IMR-90 (cell line): ENCODE results near the gene DNAJC30. TPM values are rescaled to one million over a fixed set of nuclear protein-coding genes. Genes with fewer than 3 reads are reported as not detected.

ENCODE experiments used
- ATAC-seq: fragments of 200-7000 bp; cut with Tn5 transposase; 2 replicates; pipeline ENCODE4 v1.9.1; 2020; ENCODE audit warnings: low read depth, mild to moderate bottlenecking, moderate library complexity
- BruUV-seq: library from RNA; stranded (reverse); fragments of 400-500 nt; replicated peaks from 2 replicates; lab custom pipeline; 2021; lab: Mats Ljungman, UMichigan
- CTCF ChIA-PET: fragments of 300-600 bp; formaldehyde crosslinking; extraction: SDS; loops from one replicate; lab custom pipeline; 2021; ENCODE audit warnings: antibody characterized with exemption; lab: Yijun Ruan, JAX
- POLR2A ChIA-PET: fragments of 300-600 bp; sonication (Branson Sonifier 250); formaldehyde crosslinking; loops from one replicate; lab custom pipeline; 2022; ENCODE audit warnings: antibody characterized with exemption; ENCODE audit not compliant: unreplicated experiment; lab: Charles Lee
- DNase-seq: peaks from one replicate; pipeline ENCODE4 v3.0.0; 2013
- H2AFZ ChIP-seq: replicated peaks from 2 replicates; pipeline ENCODE3; 2013; ENCODE audit warnings: low read length, mild to moderate bottlenecking; ENCODE audit not compliant: poor library complexity
- H2AK5ac ChIP-seq: 2 replicates; pipeline ENCODE4 v1.6.1; 2013; ENCODE audit warnings: low read depth, low read length, inconsistent platforms
- H2AK9ac ChIP-seq: replicated peaks from 2 replicates; pipeline ENCODE3; 2013; ENCODE audit warnings: mild to moderate bottlenecking, low read depth, low read length, moderate library complexity; ENCODE audit not compliant: poor library complexity
- H2BK120ac ChIP-seq: 2 replicates; pipeline ENCODE4 v1.6.1; 2013; ENCODE audit warnings: low read depth, low read length, inconsistent platforms
- H2BK15ac ChIP-seq: 3 replicates; pipeline ENCODE4 v1.6.1; 2013; ENCODE audit warnings: low read depth, low read length, inconsistent platforms
- H2BK20ac ChIP-seq: 2 replicates; pipeline ENCODE4 v1.6.1; 2013; ENCODE audit warnings: low read depth, mild to moderate bottlenecking, inconsistent platforms, low read length, moderate library complexity
- H2BK5ac ChIP-seq: 2 replicates; pipeline ENCODE4 v1.6.1; 2013; ENCODE audit warnings: mild to moderate bottlenecking, low read depth, low read length, inconsistent platforms; ENCODE audit not compliant: poor library complexity, severe bottlenecking
- H3K14ac ChIP-seq: replicated peaks from 2 replicates; pipeline ENCODE4 v1.6.1; 2013; ENCODE audit warnings: low read depth, low read length, inconsistent platforms
- H3K18ac ChIP-seq: 2 replicates; pipeline ENCODE4 v1.6.1; 2013; ENCODE audit warnings: low read depth, low read length, control low read depth
- H3K23ac ChIP-seq: 2 replicates; pipeline ENCODE4 v1.6.1; 2013; ENCODE audit warnings: low read depth, low read length, inconsistent platforms
- H3K27ac ChIP-seq: 2 replicates; pipeline ENCODE4 v1.5.1; 2013; ENCODE audit warnings: mild to moderate bottlenecking, control low read depth, low read length; ENCODE audit not compliant: insufficient read depth
- H3K27me3 ChIP-seq: 2 replicates; pipeline ENCODE4 v1.6.1; 2013; ENCODE audit warnings: low read length; ENCODE audit not compliant: control insufficient read depth, insufficient read depth
- H3K36me3 ChIP-seq: 2 replicates; pipeline ENCODE4 v1.6.1; 2013; ENCODE audit warnings: low read length, mixed read lengths; ENCODE audit not compliant: control insufficient read depth, insufficient read depth
- H3K4ac ChIP-seq: 2 replicates; pipeline ENCODE4 v1.6.1; 2013; ENCODE audit warnings: low read depth, low read length, inconsistent platforms
- H3K4me1 ChIP-seq: 2 replicates; pipeline ENCODE4 v1.6.1; 2013; ENCODE audit warnings: low read length, mixed read lengths; ENCODE audit not compliant: control insufficient read depth, insufficient read depth
- H3K4me2 ChIP-seq: 2 replicates; pipeline ENCODE4 v1.6.1; 2013; ENCODE audit warnings: low read depth, mild to moderate bottlenecking, control low read depth, low read length, moderate library complexity
- H3K4me3 ChIP-seq: 2 replicates; pipeline ENCODE4 v1.5.1; 2013; ENCODE audit warnings: low read depth, mild to moderate bottlenecking, control low read depth, low read length, moderate library complexity; ENCODE audit not compliant: insufficient read depth
- H3K56ac ChIP-seq: 2 replicates; pipeline ENCODE4 v1.6.1; 2013; ENCODE audit warnings: low read length, inconsistent platforms; ENCODE audit not compliant: insufficient read depth; ENCODE audit errors: extremely low read depth
- H3K79me1 ChIP-seq, 2 experiments: 2 replicates each; pipeline ENCODE4 v1.6.1; 2013; ENCODE audit warnings: low read length in 2 of 2, inconsistent platforms in 1 of 2, low read depth in 1 of 2
- H3K9ac ChIP-seq: 2 replicates; pipeline ENCODE4 v1.6.1; 2013; ENCODE audit warnings: low read depth, low read length, control low read depth
- H3K9me1 ChIP-seq: 2 replicates; pipeline ENCODE4 v1.6.1; 2013; ENCODE audit warnings: low read length, inconsistent platforms; ENCODE audit not compliant: insufficient read depth
- H3K9me3 ChIP-seq: 2 replicates; pipeline ENCODE4 v1.6.1; 2013; ENCODE audit warnings: low read length; ENCODE audit not compliant: control insufficient read depth, insufficient read depth
- H4K20me1 ChIP-seq: 2 replicates; pipeline ENCODE4 v1.6.1; 2013; ENCODE audit warnings: low read length, inconsistent platforms; ENCODE audit not compliant: insufficient read depth
- H4K5ac ChIP-seq: 2 replicates; pipeline ENCODE4 v1.6.1; 2013; ENCODE audit warnings: mild to moderate bottlenecking, low read depth, low read length, control low read depth
- H4K8ac ChIP-seq, 2 experiments: 2 replicates each; pipeline ENCODE4 v1.6.1; 2013; ENCODE audit warnings: low read depth in 2 of 2, low read length in 2 of 2, control low read depth in 1 of 2, inconsistent platforms in 1 of 2
- H4K91ac ChIP-seq: 2 replicates; pipeline ENCODE4 v1.6.1; 2013; ENCODE audit warnings: low read depth, low read length, inconsistent platforms; ENCODE audit not compliant: insufficient read depth
- BHLHE40 ChIP-seq: fragments of 150-350 bp; IDR thresholded peaks from 2 replicates; pipeline ENCODE4 v1.6.1; 2016; ENCODE audit warnings: mild to moderate bottlenecking, low read depth, low read length
- ELK1 ChIP-seq: fragments of 150-350 bp; IDR thresholded peaks from 2 replicates; pipeline ENCODE4 v1.6.1; 2016; ENCODE audit warnings: low read depth, mild to moderate bottlenecking, low read length, moderate library complexity, borderline replicate concordance
- RAD21 ChIP-seq: IDR thresholded peaks from 2 replicates; pipeline ENCODE4 v1.6.1; 2012; ENCODE audit warnings: low read length, improper control_type of control experiment
- WGBS, 2 experiments: methylation state at CpG; one replicate each; pipeline versions ENCODE4 v1.1.5 to v1.1.7; 2013; ENCODE audit warnings: missing lambda C conversion rate in 2 of 2; ENCODE audit not compliant: insufficient read length in 1 of 2; ENCODE audit errors: extremely low coverage in 2 of 2; 5-methylcytosine and 5-hydroxymethylcytosine counted together
- dilution Hi-C: fragments of 300-500 bp; cut with HindIII; formaldehyde crosslinking; loops from one replicate; pipeline ENCODE4 v1.14.3; 2018; ENCODE audit warnings: low sequenced_read_pairs; ENCODE audit not compliant: unreplicated experiment
- in situ Hi-C: fragments of 300-500 bp; cut with MboI; formaldehyde crosslinking; loops from 3 replicates; pipeline ENCODE4 v1.14.3; 2019; ENCODE audit warnings: low sequenced_read_pairs, inconsistent platforms, mixed read lengths
- intact Hi-C: fragments of 100-400 bp; cut with micrococcal nuclease; formaldehyde crosslinking; loops from 2 replicates; pipeline ENCODE4 v1.10.0; 2022
- polyA plus RNA-seq, 3 experiments: library from polyadenylated mRNA; depleted of rRNA; stranded (reverse); fragments of >200 nt; gene quantifications; 2 replicates each; pipeline ENCODE4 v1.2.3, GENCODE V29; 2012; ENCODE audit warnings: low replicate concordance in 1 of 3
- total RNA-seq: library from RNA; depleted of rRNA; stranded (reverse); fragments of >200 nt; gene quantifications from 2 replicates; pipeline ENCODE4 v1.2.3, GENCODE V29; 2012

DNAJC30 gene
- total and polyA plus RNA-seq, 2 of the 4 experiments (the other 2 are of a cell fraction): 1.6 to 9.0 TPM

- H3K56ac ChIP-seq: no peak overlapping the region
- 100% methylated on average over 1 of the region's 14 CpGs; no CpG with 5 or more reads in 1 of the 2 experiments for WGBS, 2 experiments
- no peak overlapping the region for H2AK5ac ChIP-seq
- no peak overlapping the region for H3K4me3 ChIP-seq
- peaks cover 68% of the 10 kb centered on the region for H3K36me3 ChIP-seq
- H3K9ac ChIP-seq: no peak overlapping the region
- POLR2A ChIA-PET: no interaction called here
- no peaks in the 10 kb centered on the region for H3K27me3 ChIP-seq
- H3K4me1 ChIP-seq: peaks cover 5% of the 10 kb centered on the region; the same call in 1 of the 2 replicates
- CTCF ChIA-PET: no interaction called here
- no peak overlapping the region for H4K8ac ChIP-seq
- no peak overlapping the region for H2BK15ac ChIP-seq
- no peak overlapping the region for H3K4ac ChIP-seq
- H4K91ac ChIP-seq: no peak overlapping the region
- ATAC-seq (no peak), DNase-seq (no peak)
- no peak overlapping the region for H4K5ac ChIP-seq
- no peak overlapping the region for H2BK120ac ChIP-seq
- H2AFZ ChIP-seq: no peak overlapping the region
- 0 out of 2 replicates have a peak, but pooled peaks cover 4% of the 10 kb centered on the region for H3K9me1 ChIP-seq
- in situ Hi-C loops (no loop called here), dilution Hi-C loops (no loop called here), intact Hi-C loops (no loop called here)
- peaks cover 24% of the 10 kb centered on the region for H4K20me1 ChIP-seq
- no peak overlapping the region for H2AK9ac ChIP-seq
- H2BK20ac ChIP-seq: no peak overlapping the region
- TF ChIP-seq BHLHE40: no peak
- no peak for TF ChIP-seq RAD21
- TF ChIP-seq ELK1: no peak
- H3K4me2 ChIP-seq: no peak overlapping the region
- no peak overlapping the region for H3K23ac ChIP-seq
- no peak overlapping the region for H3K27ac ChIP-seq
- no peaks in the 10 kb centered on the region for H3K9me3 ChIP-seq
- H2BK5ac ChIP-seq: no peak overlapping the region
- no TSS peak for BruUV-seq
- no peak overlapping the region for H3K14ac ChIP-seq
- no peak overlapping the region for H3K18ac ChIP-seq
- H3K79me1 ChIP-seq: peaks cover 0 to 14% of the 10 kb centered on the region in 2 experiments; a peak in 2 of 4 replicates
Measured at GRCh38 chr7:73700069-73700423, 16.8 kb upstream of the DNAJC30 start.
